GM15510 (cell line): Measurements from ENCODE around the gene SLC27A6.

ENCODE experiments used
- POLR2A ChIP-seq: IDR thresholded peaks from 3 replicates; pipeline ENCODE4 v1.6.1; 2011; ENCODE audit warnings: borderline replicate concordance; ENCODE audit not compliant: insufficient read length; ENCODE audit errors: extremely low read depth

SLC27A6 gene

DNA sequence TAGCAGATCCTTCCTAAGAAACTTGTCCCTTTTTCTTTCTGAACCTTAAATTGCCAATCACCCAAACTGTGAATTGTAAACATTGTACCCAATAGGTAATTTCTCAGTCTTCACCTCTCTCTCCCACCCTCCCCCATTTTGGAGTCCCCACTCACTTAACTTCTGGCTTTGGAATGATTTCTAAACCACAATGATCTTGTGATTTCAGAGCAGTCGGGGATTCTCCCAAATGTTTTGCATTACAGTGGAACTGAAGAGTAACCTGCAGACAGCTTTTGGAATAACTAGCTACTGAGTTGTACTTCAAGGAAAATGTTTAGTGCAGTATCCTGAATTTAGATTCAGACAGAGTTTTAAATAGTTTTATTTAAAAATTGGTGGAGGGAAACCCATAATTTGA lies 19.2 kb downstream of the SLC27A6 start:
- TF ChIP-seq POLR2A, result no peak

DNA sequence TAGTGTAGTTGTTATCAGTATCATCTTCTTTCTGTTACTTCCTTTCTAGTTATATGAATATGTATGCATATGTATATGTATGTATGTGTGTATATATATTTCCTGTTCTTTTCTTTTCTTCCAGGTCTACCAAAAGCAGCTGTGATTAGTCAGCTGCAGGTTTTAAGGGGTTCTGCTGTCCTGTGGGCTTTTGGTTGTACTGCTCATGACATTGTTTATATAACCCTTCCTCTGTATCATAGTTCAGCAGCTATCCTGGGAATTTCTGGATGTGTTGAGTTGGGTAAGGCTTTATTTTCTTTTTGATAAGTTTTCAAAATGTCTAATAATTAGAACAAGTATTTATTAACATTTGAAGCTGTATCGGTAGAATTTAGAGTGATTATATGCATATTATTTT lies 23.2 kb downstream of the SLC27A6 start:
- no peak for TF ChIP-seq POLR2A

DNA sequence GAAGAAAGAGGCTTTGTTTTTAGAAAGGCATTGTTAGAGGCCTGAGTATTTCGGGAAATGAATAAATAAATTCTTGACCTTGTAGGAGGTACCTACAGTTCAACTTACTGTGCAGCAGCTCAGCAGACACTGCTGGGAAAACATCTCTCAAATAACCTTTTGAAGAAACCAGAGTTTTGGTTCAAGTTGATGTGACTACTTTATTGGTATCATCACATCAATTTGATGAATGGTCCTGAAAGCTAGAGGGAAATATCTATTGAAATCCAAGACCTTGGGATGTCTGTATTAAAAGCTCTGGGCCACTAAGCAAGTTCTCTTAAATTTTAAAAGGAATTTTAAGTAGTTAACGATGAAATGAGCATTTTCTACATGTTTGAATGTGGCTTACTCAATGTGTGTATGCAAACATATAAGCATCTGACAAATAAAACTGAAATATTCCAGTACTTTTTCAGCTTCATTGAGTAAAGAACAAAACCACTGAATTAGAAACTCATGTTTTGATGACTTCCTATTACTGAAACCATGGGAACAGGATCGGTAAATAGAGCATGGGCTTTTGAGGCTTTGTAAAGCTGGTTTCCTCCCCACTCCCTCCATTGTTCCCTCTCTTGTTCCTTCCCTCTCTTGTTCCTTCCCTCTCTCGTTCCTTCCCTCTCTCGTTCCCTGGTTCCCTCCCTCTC lies 36.7 kb downstream of the SLC27A6 start:
- no peak for TF ChIP-seq POLR2A

DNA sequence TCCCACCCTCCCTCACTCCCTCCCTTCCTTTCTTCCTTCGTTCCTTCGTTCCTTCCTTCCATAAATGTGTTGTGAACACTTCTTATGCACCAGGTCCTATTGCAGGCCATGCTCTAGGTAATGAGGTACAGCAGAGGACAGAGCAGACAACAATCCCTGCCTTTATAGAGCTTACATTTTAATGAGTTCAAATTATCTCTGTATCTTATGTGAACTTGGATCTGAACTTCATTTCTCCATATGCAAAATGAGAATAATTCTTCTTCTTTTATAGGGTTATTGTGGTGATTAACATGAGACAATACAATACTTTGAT lies 37.2 kb downstream of the SLC27A6 start:
- no peak for TF ChIP-seq POLR2A

DNA sequence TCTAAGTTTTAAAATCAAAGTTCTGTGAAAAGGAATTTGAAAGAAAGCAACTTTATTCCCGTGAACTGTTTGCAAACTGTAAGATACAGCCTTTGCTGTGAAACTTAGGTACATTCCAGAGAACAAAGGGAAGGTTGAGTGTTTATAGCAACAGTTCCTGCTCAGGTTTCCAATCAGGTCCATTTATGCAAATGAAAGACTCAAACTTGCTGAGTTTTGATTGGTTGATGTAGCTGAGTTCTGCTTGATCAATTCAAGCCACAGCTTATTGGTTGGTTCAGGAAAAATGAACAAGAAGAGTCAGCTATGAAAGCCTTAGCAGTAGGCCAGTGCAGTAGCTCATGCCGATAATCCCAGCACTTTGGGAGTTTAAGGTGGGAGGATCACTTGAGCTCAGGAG lies 37.9 kb downstream of the SLC27A6 start:
- TF ChIP-seq POLR2A, result no peak

DNA sequence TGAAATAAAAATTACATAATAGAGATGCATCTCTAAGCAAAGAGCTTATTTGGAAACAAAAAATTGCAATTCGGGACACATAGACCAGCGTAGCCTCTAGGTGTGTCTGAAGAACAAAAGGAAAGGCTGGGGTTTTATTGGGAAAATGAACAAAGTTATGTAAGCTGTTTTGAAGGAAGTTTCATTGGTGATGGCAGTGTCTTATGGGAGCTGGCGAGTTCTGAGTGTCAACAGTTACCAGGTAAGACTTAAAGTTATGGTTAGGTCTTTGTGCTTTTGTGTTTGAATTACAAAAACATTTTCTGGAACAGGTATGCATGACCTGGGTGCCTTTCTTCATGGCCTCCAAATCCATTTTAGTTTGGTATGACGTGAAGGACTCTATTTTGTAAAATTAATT lies 48.9 kb downstream of the SLC27A6 start:
- TF ChIP-seq POLR2A, result no peak

DNA sequence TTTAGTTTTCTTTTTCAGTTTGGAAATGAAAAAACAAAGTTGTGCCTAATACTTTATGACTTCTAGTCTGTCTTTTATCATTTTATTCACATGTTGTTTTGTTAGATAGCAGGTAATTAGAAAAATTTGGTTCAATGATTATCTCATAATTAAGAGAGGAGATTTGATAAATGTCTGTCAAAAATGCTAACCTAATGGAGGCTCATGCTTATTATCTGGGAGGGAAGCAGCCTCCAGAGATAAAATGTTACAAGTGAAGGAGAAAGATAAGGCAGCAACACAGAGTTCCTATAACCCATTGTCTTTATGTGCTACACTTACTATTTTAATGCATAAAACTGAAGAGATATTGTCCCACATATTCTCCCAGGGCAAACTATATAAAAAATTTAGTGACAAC lies 53.5 kb downstream of the SLC27A6 start:
- no peak for TF ChIP-seq POLR2A

DNA sequence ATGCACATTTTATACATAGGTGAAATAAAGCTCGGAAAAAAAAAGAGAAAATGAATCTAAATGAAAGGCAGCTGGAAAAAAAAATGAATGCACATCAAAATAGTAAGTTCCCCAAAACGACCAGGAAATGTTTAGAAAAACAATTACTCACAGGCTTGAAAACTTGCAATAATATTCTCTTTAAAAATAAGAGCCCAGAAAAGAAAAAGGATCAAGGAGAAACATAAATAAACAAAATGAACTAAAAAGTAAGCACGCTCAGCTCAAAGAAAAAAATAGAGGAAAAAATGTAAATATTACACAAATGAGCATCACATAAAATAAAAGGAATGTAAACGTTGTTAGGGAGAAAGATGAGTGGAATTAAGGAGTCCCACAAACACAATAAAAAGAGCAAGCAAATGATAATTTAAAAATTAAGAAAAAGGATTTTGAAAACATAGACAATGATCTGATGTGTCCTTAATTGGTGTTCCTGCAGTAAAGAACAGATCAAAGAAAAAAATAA lies 54.2 kb downstream of the SLC27A6 start:
- no peak for TF ChIP-seq POLR2A

DNA sequence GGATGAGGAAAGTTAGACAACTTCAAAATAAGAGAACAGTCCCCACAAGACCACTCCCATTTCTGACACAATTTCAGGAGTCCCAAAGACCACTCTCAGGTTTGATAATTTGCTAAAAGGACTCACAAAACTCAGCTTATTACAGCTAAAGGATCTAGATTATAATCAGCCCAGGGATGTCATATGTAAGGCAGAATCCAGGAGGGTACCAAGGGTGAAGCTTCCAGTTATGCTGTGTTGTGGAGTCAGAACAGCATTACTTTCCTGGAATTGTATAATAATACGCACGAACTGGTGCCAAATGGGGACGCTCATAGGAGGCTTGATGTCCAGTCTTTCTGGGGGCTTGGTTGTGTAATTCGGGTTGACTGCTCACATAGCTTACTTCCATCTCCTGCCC lies 55.4 kb downstream of the SLC27A6 start:
- TF ChIP-seq POLR2A, result no peak

DNA sequence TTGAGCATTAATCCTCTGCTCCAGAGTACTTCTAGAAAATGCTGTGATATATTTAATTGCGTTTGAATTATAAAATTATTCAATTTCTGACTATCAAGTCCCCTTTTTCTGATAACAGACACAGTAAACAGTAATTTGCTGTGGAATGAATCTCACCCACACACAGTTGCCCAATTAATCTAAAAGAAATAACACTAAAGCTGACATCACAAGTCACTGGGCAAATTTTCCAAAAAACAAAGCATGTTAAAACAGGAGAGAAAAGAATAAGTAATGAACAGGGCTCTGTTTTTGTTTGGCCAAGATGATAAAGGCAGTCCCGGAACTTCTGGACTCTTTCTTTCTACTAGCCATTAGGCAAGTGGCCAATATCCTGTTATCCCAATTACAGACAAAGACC lies 56.5 kb downstream of the SLC27A6 start:
- TF ChIP-seq POLR2A, result no peak

DNA sequence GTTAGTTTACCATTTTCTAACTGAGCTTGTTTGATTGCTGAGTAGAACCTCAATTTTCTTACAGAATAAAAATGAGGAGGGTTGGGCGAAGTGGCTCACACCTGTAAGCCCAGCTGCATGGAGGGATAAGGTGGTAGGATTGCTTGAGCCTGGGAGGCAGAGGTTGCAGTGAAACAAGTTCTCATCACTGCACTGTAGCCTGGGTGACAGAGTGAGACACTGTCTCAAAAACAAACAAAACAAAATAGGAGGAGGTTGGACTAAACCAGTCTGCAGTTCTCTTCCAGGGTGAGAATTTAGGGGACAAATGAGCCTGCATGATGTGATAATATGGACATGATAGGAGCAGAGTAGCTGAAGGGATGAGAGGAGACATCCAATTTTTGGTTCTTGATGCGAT lies 57.3 kb downstream of the SLC27A6 start:
- TF ChIP-seq POLR2A, result no peak

DNA sequence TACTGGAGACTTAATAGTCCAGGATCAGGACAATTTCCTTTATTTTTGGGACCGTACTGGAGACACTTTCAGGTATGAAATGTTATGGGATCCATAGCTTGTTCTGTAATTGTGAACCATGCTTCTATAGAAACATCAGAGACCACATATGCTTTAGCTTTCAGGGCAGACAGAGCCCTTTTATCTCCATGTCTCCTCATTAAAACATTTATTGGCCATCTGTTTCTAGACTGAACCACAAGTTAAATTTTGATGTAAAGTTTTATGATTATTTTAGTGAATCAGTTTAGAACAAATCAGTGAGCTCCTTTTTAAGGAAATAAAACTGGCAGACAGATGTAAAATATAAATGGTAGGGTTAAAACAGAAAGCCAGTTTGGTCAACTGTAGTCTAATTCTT lies 62.0 kb downstream of the SLC27A6 start:
- TF ChIP-seq POLR2A, result no peak

DNA sequence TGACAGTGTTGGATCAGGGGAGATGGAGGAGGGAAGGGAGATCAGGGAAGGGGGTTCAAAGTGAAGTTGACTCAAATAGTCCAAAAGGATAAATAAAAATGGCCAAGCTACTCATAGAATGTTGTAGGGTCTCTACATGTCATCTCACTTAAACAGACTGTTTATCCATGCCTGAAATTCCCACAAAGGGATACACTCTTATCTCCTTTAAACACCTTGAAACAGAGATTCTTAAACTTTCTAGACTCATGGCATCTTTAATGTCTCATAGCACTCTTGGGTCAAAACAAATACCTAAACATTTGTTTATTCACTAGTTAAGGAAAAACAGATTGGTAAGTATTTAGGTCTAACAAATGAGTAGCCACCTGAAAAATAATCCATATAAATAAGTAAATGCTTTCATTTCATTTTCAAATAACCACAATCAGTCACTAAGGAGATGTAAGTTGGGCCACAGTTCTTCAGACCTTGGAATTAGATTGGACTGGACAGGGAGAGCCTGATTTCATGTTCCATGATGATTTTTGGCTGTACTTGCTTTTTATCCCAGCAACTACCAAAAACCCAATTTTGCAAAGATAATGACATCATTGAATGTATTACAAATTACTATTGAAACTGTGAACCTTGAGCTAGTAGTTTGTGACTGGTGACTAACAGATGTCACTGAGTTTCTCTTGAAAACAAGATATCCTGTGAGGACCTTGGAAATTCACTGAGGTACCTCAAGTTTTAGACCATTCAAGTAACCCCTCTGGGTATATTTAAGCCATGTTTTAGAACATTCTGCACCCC lies 66.8 kb downstream of the SLC27A6 start:
- no peak for TF ChIP-seq POLR2A

DNA sequence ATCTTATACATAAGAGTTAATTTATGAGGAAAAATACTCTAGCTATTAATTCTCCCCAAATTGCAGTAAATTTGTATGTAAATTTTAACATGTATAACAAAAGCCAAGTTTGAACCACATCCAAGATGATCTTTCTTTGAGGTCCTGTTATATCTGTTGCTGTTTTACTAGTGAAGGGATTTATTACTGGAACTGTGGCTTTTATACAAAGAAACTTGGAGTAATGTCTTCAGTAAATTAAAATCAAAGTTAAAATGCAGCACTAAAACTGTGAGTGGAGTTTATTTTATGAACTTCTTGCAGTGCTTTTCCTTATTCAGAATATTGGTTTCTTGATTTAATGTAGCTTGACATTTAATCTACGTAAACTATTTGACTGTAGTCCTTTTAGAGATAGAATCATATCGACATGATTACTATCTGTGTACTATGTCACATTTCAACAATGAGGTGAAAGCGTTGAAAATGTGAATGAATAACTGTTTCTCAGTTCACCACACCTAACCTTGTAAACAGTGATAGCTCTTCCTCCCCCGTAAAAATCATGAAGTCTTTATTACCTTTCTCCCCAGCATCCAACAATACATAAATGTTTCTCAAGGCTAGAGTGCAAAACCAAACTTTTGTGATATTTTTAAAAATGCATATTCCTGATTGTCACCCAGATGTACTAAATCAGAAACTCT lies 76.1 kb downstream of the SLC27A6 start:
- TF ChIP-seq POLR2A, result no peak

DNA sequence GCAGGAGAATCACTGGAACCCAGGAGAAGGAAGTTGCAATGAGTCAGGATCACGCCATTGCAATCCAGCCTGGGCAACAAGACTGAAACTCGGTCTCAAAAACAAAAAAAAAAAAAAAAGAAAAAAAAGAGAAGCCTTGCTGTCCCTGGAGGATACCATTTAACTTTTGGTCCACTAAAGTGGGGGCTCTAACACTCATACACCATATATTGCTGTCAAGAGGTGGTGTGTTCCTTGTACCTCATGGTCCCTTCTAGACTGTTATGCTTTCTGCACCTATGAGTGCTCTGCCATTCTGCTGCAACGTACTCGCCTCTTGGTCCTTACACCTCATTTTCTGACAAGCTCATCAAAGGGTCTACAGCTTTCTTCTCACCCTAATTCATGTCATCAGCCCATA lies 77.0 kb downstream of the SLC27A6 start:
- no peak for TF ChIP-seq POLR2A

DNA sequence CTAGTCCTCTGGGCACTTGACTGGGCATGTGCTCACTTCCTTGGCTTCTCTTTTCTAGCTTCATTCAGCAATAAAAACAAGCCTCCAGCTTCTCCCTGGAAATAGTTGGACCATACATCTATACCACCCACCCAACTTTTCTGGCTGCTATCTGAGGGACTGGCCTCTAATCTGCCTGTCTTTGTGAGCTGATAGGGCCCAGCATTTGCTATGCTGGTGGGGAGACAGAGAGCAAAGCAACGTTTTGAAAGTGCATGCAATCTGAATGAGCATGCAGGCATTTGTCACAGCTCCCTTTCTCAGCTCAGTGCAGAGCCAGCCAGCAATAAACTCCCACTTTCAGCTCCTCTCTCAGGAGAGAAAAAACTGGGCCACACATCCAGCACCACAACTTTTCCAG lies 78.6 kb downstream of the SLC27A6 start:
- no peak for TF ChIP-seq POLR2A

DNA sequence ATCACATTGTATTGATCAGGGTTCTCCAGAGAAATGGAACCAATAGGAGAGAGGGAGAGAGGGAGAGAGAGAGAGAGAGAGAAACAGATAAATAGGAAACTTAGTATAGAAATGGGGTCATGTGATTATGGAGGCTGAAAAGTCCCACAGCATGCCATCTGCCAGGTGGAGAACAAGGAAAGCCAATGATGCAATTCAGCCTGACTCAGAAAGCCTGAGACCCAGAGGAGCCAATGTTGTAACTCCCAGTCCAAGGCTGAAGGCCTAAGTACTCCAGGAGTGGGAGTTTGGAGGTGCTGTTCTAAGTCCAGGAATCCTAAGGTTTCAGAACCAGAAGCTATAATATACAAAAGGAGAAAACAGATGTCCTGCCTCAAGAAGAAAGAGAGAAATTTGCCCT lies 80.9 kb downstream of the SLC27A6 start:
- TF ChIP-seq POLR2A, result no peak

DNA sequence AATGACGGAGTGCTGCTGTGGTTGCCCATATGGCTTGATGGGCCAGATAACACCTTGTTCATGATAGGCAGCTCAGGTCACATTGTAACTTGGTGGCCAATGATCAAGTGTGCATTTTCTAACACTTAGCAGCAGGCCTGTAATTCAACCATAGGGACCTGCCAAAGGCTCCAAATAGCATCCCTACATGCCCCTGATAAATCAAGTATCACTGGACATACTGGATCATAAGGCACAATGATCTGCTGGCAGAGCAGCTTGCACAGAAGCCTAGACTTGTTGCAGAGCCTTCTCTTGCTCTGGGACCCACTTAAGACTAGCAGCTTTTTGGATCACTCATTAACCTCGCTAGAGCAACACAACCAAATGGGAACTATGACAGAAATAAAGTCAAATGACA lies 83.2 kb downstream of the SLC27A6 start:
- no peak for TF ChIP-seq POLR2A
